ENCODE data around the gene HMCES.

Gene HMCES

DNA sequence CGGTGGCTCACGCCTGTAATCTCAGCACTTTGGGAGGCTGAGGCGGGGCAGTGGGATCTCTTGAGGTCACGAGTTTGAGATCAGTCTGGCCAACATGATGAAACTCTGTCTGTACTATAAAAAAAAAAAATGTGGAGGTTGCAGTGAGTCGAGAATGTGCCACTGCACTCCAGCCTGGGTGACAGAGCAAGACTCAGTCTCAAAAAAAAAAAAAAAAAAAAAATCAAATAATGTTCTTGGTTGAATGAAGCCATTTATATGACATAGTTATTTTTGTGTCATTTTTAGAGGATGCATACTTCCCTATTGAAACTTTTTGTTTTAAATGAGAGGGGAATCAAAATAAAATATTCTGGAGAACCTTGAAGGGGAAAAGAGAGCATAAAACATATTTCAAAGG lies 3.1 kb downstream of the HMCES start:
- DNase-seq (ENCODE audit: low read depth): no peak
- TF ChIP-seq, protein P1, sequence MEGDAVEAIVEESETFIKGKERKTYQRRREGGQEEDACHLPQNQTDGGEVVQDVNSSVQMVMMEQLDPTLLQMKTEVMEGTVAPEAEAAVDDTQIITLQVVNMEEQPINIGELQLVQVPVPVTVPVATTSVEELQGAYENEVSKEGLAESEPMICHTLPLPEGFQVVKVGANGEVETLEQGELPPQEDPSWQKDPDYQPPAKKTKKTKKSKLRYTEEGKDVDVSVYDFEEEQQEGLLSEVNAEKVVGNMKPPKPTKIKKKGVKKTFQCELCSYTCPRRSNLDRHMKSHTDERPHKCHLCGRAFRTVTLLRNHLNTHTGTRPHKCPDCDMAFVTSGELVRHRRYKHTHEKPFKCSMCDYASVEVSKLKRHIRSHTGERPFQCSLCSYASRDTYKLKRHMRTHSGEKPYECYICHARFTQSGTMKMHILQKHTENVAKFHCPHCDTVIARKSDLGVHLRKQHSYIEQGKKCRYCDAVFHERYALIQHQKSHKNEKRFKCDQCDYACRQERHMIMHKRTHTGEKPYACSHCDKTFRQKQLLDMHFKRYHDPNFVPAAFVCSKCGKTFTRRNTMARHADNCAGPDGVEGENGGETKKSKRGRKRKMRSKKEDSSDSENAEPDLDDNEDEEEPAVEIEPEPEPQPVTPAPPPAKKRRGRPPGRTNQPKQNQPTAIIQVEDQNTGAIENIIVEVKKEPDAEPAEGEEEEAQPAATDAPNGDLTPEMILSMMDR (IDR thresholded peaks at IDR 0.05; ENCODE audit: insufficient read depth, low read depth, low read length, missing control alignments): no peak
- H3K4me3 ChIP-seq (ENCODE audit: low read length): no peak overlapping the region

DNA sequence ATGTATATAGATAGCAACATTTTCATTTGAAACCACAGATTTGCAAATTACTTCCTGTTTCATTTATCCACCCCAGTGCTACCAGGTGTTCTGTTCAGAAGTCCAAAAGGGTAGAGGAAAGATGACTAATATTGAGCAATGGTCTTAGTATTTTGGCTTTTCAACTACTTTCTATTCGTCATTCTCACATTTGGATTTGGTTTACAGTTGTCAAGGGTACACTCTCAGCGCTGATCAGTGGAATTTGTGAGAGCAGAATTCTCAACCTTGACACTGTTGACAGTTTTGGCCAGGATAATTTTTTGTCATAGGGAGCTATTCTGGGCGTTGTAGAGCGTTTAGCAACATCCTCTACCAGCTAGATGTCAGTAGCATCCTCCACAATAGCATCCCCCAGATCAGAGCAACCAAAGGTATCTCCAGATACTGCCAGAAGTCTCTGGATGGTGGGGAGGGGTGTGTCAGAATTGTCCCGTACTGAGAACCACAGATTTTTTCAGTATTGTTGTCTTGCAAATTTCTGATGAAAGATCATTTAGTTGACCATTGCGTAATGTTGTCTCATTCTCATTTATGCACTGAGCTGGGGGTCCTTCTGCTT lies 4.2 kb downstream of the HMCES start:
- DNase-seq (ENCODE audit: low read depth): peak; percentile 58
- TF ChIP-seq, protein P1 (IDR thresholded peaks at IDR 0.05; ENCODE audit: insufficient read depth, low read depth, low read length, missing control alignments): no peak
- H3K4me3 ChIP-seq (ENCODE audit: low read length): no peak overlapping the region

GRCh38 chr3:129286081-129286480 lies 7.4 kb downstream of the HMCES start:
- TF ChIP-seq, protein P1 (IDR thresholded peaks at IDR 0.05; ENCODE audit: insufficient read depth, low read depth, low read length, missing control alignments): no peak
- no peak for DNase-seq (ENCODE audit: low read depth)
- no peak overlapping the region for H3K4me3 ChIP-seq (ENCODE audit: low read length)

DNA sequence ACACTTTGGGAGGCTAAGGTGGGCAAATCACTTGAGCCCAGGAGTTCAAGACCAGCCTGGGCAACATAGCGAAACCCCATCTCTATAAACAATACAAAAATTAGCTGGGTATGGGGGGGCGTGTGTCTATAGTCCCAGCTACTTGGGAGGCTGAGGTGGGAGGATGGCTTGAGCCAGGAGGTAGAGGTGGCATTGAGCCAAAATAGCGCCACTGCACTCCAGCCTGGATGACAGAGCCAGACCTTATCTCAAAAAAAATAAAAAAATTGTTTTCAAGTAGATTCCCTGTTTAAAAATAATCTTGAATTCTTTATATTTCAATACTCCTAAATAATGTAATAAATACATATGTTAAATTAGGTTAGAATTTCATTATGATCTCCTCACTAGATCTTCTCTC lies 9.8 kb downstream of the HMCES start:
- TF ChIP-seq, protein P1 (IDR thresholded peaks at IDR 0.05; ENCODE audit: insufficient read depth, low read depth, low read length, missing control alignments): no peak
- no peak overlapping the region for H3K4me3 ChIP-seq (ENCODE audit: low read length)
- DNase-seq (ENCODE audit: low read depth): no peak

- peak; percentile 51 for DNase-seq (ENCODE audit: low read depth)
- H3K4me3 ChIP-seq (ENCODE audit: low read length): no peak overlapping the region
- TF ChIP-seq, protein P1 (IDR thresholded peaks at IDR 0.05; ENCODE audit: insufficient read depth, low read depth, low read length, missing control alignments): no peak
Observed at GRCh38 chr3:129289201-129289921, 10.7 kb downstream of the HMCES start.

GRCh38 chr3:129291236-129291886 lies 12.7 kb downstream of the HMCES start:
- DNase-seq (ENCODE audit: low read depth): no peak
- TF ChIP-seq, protein P1 (IDR thresholded peaks at IDR 0.05; ENCODE audit: insufficient read depth, low read depth, low read length, missing control alignments): no peak
- no peak overlapping the region for H3K4me3 ChIP-seq (ENCODE audit: low read length)
